Tibial nerve (tissue), 4 donors: Measurements from ENCODE around the gene OBSCN. TPM values are rescaled to one million over a fixed set of nuclear protein-coding genes. Genes with fewer than 3 reads are reported as not detected.

Source experiments
- DNase-seq, 2 donors: peaks; one replicate each; pipeline ENCODE4 v3.0.0-alpha.2; 2019; ENCODE audit warnings: low spot score in 2 of 2
- H3K27ac ChIP-seq, 4 donors: fragments of 200-600 bp; sonication (generic) in 3 of 4; one replicate each; pipeline ENCODE4 v1.5.1; 2017 to 2019; ENCODE audit warnings: mild to moderate bottlenecking in 1 of 4
- H3K27me3 ChIP-seq, 2 donors: fragments of 200-600 bp; sonication (generic) in 1 of 2; one replicate each; pipeline versions ENCODE4 v1.5.1 to v1.6.0; 2017 to 2019
- H3K36me3 ChIP-seq, 3 donors: fragments of 200-600 bp; sonication (generic); one replicate each; pipeline ENCODE4 v1.5.1; 2018 to 2019
- H3K4me1 ChIP-seq, 4 donors: fragments of 200-600 bp; sonication (generic) in 3 of 4; one replicate each; pipeline ENCODE4 v1.5.1; 2017 to 2019
- H3K4me3 ChIP-seq, 4 donors: fragments of 200-600 bp; sonication (generic) in 3 of 4; one replicate each; pipeline ENCODE4 v1.5.1; 2017 to 2019; ENCODE audit warnings: mild to moderate bottlenecking in 1 of 4, moderate library complexity in 1 of 4
- H3K9me3 ChIP-seq, 4 donors: fragments of 200-600 bp; sonication (generic) in 3 of 4; one replicate each; pipeline ENCODE4 v1.5.1; 2017 to 2019
- CTCF ChIP-seq, 5 experiments: fragments of 200-600 bp in 3 of 5; fragments of 450-650 bp in 2 of 5; sonication (generic) in 3 of 5; IDR thresholded peaks; one replicate each; pipeline ENCODE4 v1.5.1; 2016 to 2019; ENCODE audit warnings: antibody characterized with exemption in 5 of 5, mild to moderate bottlenecking in 3 of 5, moderate library complexity in 2 of 5
- EP300 ChIP-seq, 2 donors: sonication (generic); formaldehyde crosslinking; IDR thresholded peaks; one replicate each; pipeline ENCODE4 v1.6.1; 2017; ENCODE audit warnings: antibody characterized with exemption in 2 of 2, mild to moderate bottlenecking in 1 of 2
- POLR2A ChIP-seq, 2 donors: fragments of 450-650 bp; IDR thresholded peaks; one replicate each; pipeline ENCODE4 v1.6.1; 2017; ENCODE audit warnings: antibody characterized with exemption in 2 of 2, mild to moderate bottlenecking in 2 of 2, moderate library complexity in 2 of 2
- WGBS, 2 donors: methylation state at CpG; one replicate each; pipeline ENCODE4 v1.1.5; 2018; 5-methylcytosine and 5-hydroxymethylcytosine counted together
- total RNA-seq, 4 donors: library from RNA; depleted of rRNA; stranded (reverse); fragments of >200 nt; gene quantifications; one replicate each; pipeline ENCODE4 v1.1.0, GENCODE V29; 2016

Gene OBSCN
- total RNA-seq, 4 donors from 2014 or later: 8.5 to 22.6 (median 19.0) TPM

GRCh38 chr1:228234921-228235320 is 27.1 kb downstream of the OBSCN start:
- 89 to 90% methylated on average over 2 of the region's 2 CpGs for WGBS, 2 donors
- H3K36me3 ChIP-seq: peaks cover 0 to 20% (median 0%) of the 10 kb centered on the region in 3 donors
- no peaks in the 10 kb centered on the region for H3K4me1 ChIP-seq
- TF ChIP-seq EP300 (IDR thresholded peaks at IDR 0.05): no peak
- TF ChIP-seq CTCF (IDR thresholded peaks at IDR 0.05): no peak
- no peak for TF ChIP-seq POLR2A (IDR thresholded peaks at IDR 0.05)
- no peak overlapping the region for H3K4me3 ChIP-seq
- peaks cover 0 to 4% (median 0%) of the 10 kb centered on the region in 4 donors for H3K9me3 ChIP-seq
- no peak for DNase-seq
- H3K27ac ChIP-seq: no peak overlapping the region
- H3K27me3 ChIP-seq: no peaks in the 10 kb centered on the region

GRCh38 chr1:228236744-228237143 is 28.9 kb downstream of the OBSCN start:
- Histone ChIP-seq H3K4me1 (no peaks in the 10 kb centered on the region), H3K27me3 (no peaks in the 10 kb centered on the region), H3K27ac (no peak overlapping the region), H3K4me3 (no peak overlapping the region), H3K36me3 (peaks cover 0 to 27% (median 0%) of the 10 kb centered on the region in 3 donors), H3K9me3 (peaks cover 0 to 15% (median 0%) of the 10 kb centered on the region in 4 donors)
- TF ChIP-seq POLR2A (IDR thresholded peaks at IDR 0.05) (no peak), EP300 (IDR thresholded peaks at IDR 0.05) (no peak), CTCF (IDR thresholded peaks at IDR 0.05) (no peak)
- DNase-seq: no peak
- WGBS, 2 donors: 48% methylated on average over 5 of the region's 5 CpGs

GRCh38 chr1:228238007-228238406 is 30.2 kb downstream of the OBSCN start:
- Histone ChIP-seq H3K27me3 (no peaks in the 10 kb centered on the region), H3K27ac (no peak overlapping the region), H3K9me3 (peaks cover 0 to 25% (median 4%) of the 10 kb centered on the region in 4 donors), H3K36me3 (peaks cover 0 to 25% (median 0%) of the 10 kb centered on the region in 3 donors), H3K4me1 (no peaks in the 10 kb centered on the region), H3K4me3 (no peak overlapping the region)
- no peak for DNase-seq
- 93 to 96% methylated on average over 7 of the region's 7 CpGs for WGBS, 2 donors
- no peak for TF ChIP-seq CTCF (IDR thresholded peaks at IDR 0.05)
- TF ChIP-seq EP300 (IDR thresholded peaks at IDR 0.05): no peak
- no peak for TF ChIP-seq POLR2A (IDR thresholded peaks at IDR 0.05)

- Histone ChIP-seq H3K27ac (no peak overlapping the region), H3K9me3 (peaks cover 0 to 30% (median 4%) of the 10 kb centered on the region in 4 donors), H3K27me3 (no peaks in the 10 kb centered on the region), H3K4me3 (no peak overlapping the region), H3K4me1 (no peaks in the 10 kb centered on the region), H3K36me3 (peaks cover 0 to 29% (median 0%) of the 10 kb centered on the region in 3 donors)
- whole genome bisulfite sequencing, 2 donors: 62 to 67% methylated on average over 3 of the region's 3 CpGs
- TF ChIP-seq EP300 (IDR thresholded peaks at IDR 0.05): no peak
- TF ChIP-seq POLR2A (IDR thresholded peaks at IDR 0.05): no peak
- TF ChIP-seq CTCF (IDR thresholded peaks at IDR 0.05): no peak
- DNase-seq: no peak
Observed at GRCh38 chr1:228238461-228238860, 30.6 kb downstream of the OBSCN start.

GRCh38 chr1:228240411-228241240 is 32.8 kb downstream of the OBSCN start:
- no peaks in the 10 kb centered on the region for H3K4me1 ChIP-seq
- H3K27me3 ChIP-seq: no peaks in the 10 kb centered on the region

More at GRCh38 chr1:228240411-228241240, 32.8 kb downstream of the OBSCN start:
- H3K4me3 ChIP-seq: no peak overlapping the region
- H3K36me3 ChIP-seq: peaks cover 0 to 50% (median 0%) of the 10 kb centered on the region in 3 donors
- no peak for DNase-seq
- H3K9me3 ChIP-seq: peaks cover 0 to 52% (median 7%) of the 10 kb centered on the region in 4 donors
- no peak overlapping the region for H3K27ac ChIP-seq
- 86 to 87% methylated on average over 13 of the region's 13 CpGs for WGBS, 2 donors
- TF ChIP-seq POLR2A (IDR thresholded peaks at IDR 0.05) (no peak), EP300 (IDR thresholded peaks at IDR 0.05) (no peak), CTCF (IDR thresholded peaks at IDR 0.05) (no peak)
